Fibroblast of lung (primary cell): ENCODE measurements around the gene SLC26A8. TPM values are rescaled to one million over a fixed set of nuclear protein-coding genes. Genes with fewer than 3 reads are reported as not detected.

Source experiments
- DNase-seq, 2 donors: peaks; one replicate each; pipeline versions ENCODE4 v3.0.0 to v3.0.0-alpha.2; 2010; ENCODE audit warnings: low read depth in 2 of 2
- H2AFZ ChIP-seq: 2 replicates; pipeline ENCODE4 v1.5.1; 2012; ENCODE audit warnings: low read length, control low read depth, inconsistent platforms
- H3K27ac ChIP-seq: 2 replicates; pipeline ENCODE4 v1.5.1; 2011; ENCODE audit warnings: low read length, control low read depth; ENCODE audit not compliant: insufficient read depth
- H3K27me3 ChIP-seq: 2 replicates; pipeline ENCODE4 v1.5.1; 2011; ENCODE audit warnings: mild to moderate bottlenecking, low read length; ENCODE audit not compliant: control insufficient read depth, insufficient read depth
- H3K36me3 ChIP-seq: 2 replicates; pipeline ENCODE4 v1.5.1; 2011; ENCODE audit warnings: low read length; ENCODE audit not compliant: control insufficient read depth, insufficient read depth
- H3K4me1 ChIP-seq: 2 replicates; pipeline ENCODE4 v1.5.1; 2011; ENCODE audit warnings: low read length; ENCODE audit not compliant: control insufficient read depth, insufficient read depth; ENCODE audit errors: extremely low read depth
- H3K4me2 ChIP-seq: 2 replicates; pipeline ENCODE4 v1.5.1; 2011; ENCODE audit warnings: low read length, control low read depth; ENCODE audit not compliant: insufficient read depth; ENCODE audit errors: extremely low read depth
- H3K4me3 ChIP-seq, 4 experiments: fragments of 200-600 bp in 1 of 4; sonication (generic) in 1 of 4; replicated peaks in 1 of 4; 2 replicates each; pipeline ENCODE4 v1.5.1; 2011 to 2016; ENCODE audit warnings: low read length in 4 of 4, low read depth in 3 of 4, mild to moderate bottlenecking in 3 of 4, control low read depth in 2 of 4, inconsistent platforms in 1 of 4, mixed read lengths in 1 of 4; ENCODE audit not compliant: insufficient read depth in 1 of 4; ENCODE audit errors: control extremely low read depth in 1 of 4
- H3K79me2 ChIP-seq: 2 replicates; pipeline ENCODE4 v1.5.1; 2012; ENCODE audit warnings: mild to moderate bottlenecking, low read length, inconsistent platforms; ENCODE audit not compliant: control insufficient read depth, insufficient read depth
- H3K9ac ChIP-seq: 2 replicates; pipeline ENCODE4 v1.5.1; 2011; ENCODE audit warnings: mild to moderate bottlenecking, low read length, control low read depth; ENCODE audit not compliant: insufficient read depth
- H3K9me3 ChIP-seq: 2 replicates; pipeline ENCODE4 v1.5.1; 2012; ENCODE audit warnings: low read depth, low read length; ENCODE audit not compliant: control insufficient read depth, insufficient read depth
- H4K20me1 ChIP-seq: 2 replicates; pipeline ENCODE4 v1.5.1; 2011; ENCODE audit warnings: low read length; ENCODE audit not compliant: control insufficient read depth, insufficient read depth; ENCODE audit errors: extremely low read depth
- CTCF ChIP-seq, 2 donors: IDR thresholded peaks in 1 of 2; conservative IDR thresholded peaks in 1 of 2; 1 replicate in 1 of 2; 2 replicates in 1 of 2; pipeline ENCODE4 v1.5.1; 2011 to 2012; ENCODE audit warnings: low read length in 2 of 2, control low read depth in 1 of 2, inconsistent platforms in 1 of 2, low read depth in 1 of 2, mild to moderate bottlenecking in 1 of 2
- EZH2 ChIP-seq: IDR thresholded peaks from 2 replicates; pipeline ENCODE4 v1.5.1; 2012; ENCODE audit warnings: low read length, control low read depth, mild to moderate bottlenecking; ENCODE audit errors: missing control alignments
- polyA plus RNA-seq, 2 donors: library from polyadenylated mRNA; depleted of rRNA in 1 of 2; stranded (reverse) in 1 of 2; unstranded in 1 of 2; fragments of >200 nt; gene quantifications; 2 replicates each; pipeline ENCODE4 v1.2.1, GENCODE V29; 2011 to 2012; ENCODE audit warnings: missing spikeins in 1 of 2
- total RNA-seq: library from RNA; depleted of rRNA; stranded (reverse); fragments of >200 nt; gene quantifications from 2 replicates; pipeline ENCODE4 v1.2.1, GENCODE V29; 2014

Gene SLC26A8
- total and polyA plus RNA-seq, 2 donors (not counting 1 experiment from before 2014, with no cell fraction given) = not detected

- peaks cover 35% of the 10 kb centered on the region for H3K79me2 ChIP-seq
- H3K4me3 ChIP-seq = no peak overlapping the region
- no peak overlapping the region for H2AFZ ChIP-seq
- peaks cover 4% of the 10 kb centered on the region for H3K4me1 ChIP-seq
- no peak overlapping the region for H3K9ac ChIP-seq
- H4K20me1 ChIP-seq = no peaks in the 10 kb centered on the region
- H3K9me3 ChIP-seq = no peaks in the 10 kb centered on the region
- H3K27ac ChIP-seq = no peak overlapping the region
- no peak overlapping the region for H3K4me2 ChIP-seq
- H3K36me3 ChIP-seq = no peaks in the 10 kb centered on the region
- TF ChIP-seq CTCF (conservative IDR thresholded peaks at IDR 0.05 in 1 of 2, IDR thresholded peaks at IDR 0.05 in 1 of 2; ENCODE audit: low read depth in 1 of 2, low read length in 2 of 2) (no peak), EZH2 (no peak)
- no peak for DNase-seq
- H3K27me3 ChIP-seq = no peaks in the 10 kb centered on the region
Measured at GRCh38 chr6:36054956-36055355, 30.5 kb upstream of the SLC26A8 start.

GRCh38 chr6:36054415-36054814, 30.0 kb upstream of the SLC26A8 start:
- Histone ChIP-seq H3K4me1 (peaks cover 4% of the 10 kb centered on the region), H3K27ac (no peak overlapping the region), H3K4me2 (no peak overlapping the region), H3K79me2 (peaks cover 41% of the 10 kb centered on the region), H3K9ac (no peak overlapping the region), H3K36me3 (no peaks in the 10 kb centered on the region), H4K20me1 (peaks cover 2% of the 10 kb centered on the region), H3K4me3 (no peak overlapping the region), H2AFZ (no peak overlapping the region), H3K27me3 (no peaks in the 10 kb centered on the region), H3K9me3 (no peaks in the 10 kb centered on the region)
- DNase-seq = peak in 1 of 2 donors; percentile 16
- TF ChIP-seq CTCF (conservative IDR thresholded peaks at IDR 0.05 in 1 of 2, IDR thresholded peaks at IDR 0.05 in 1 of 2; ENCODE audit: low read depth in 1 of 2, low read length in 2 of 2) (no peak), EZH2 (no peak)

GRCh38 chr6:36053878-36054277, 29.4 kb upstream of the SLC26A8 start:
- Histone ChIP-seq H3K27ac (no peak overlapping the region), H3K4me2 (no peak overlapping the region), H3K4me1 (peaks cover 4% of the 10 kb centered on the region), H3K9ac (no peak overlapping the region), H3K79me2 (peaks cover 46% of the 10 kb centered on the region), H2AFZ (no peak overlapping the region), H3K9me3 (no peaks in the 10 kb centered on the region), H4K20me1 (peaks cover 3% of the 10 kb centered on the region), H3K4me3 (no peak overlapping the region), H3K36me3 (no peaks in the 10 kb centered on the region), H3K27me3 (no peaks in the 10 kb centered on the region)
- DNase-seq = no peak
- TF ChIP-seq CTCF (conservative IDR thresholded peaks at IDR 0.05 in 1 of 2, IDR thresholded peaks at IDR 0.05 in 1 of 2; ENCODE audit: low read depth in 1 of 2, low read length in 2 of 2) (no peak), EZH2 (no peak)
